SKM-1 treated with dmso at 0.1 percent for 144 hours (cell line): Measurements from ENCODE around the gene GAL.
A peak's percentile ranks its signal among the peaks of the same experiment; 100 is the strongest.

Source experiments
- DNase-seq: peaks from one replicate; lab custom pipeline; 2025; ENCODE audit not compliant: unreplicated experiment; lab: John Stamatoyannopoulos, UW

Gene GAL

DNA sequence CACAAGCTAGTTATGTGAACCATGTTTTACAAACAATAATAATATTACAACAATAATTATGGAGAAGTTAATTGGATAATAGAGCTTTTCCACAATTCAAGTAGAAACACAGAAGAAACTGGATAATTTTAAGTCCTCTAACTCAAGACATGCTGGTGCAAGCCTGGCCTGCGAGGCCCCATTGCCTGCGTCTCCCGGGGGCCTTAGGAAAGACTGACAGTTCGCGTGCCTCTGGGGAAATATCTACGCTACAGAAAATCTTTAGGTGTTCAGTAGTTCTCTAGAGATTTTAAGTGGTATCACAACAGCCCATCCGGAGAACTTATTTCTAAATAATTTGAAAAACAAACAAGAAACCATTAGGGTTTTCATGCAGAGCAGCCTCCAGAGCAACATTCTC is 23.2 kb downstream of the GAL start:
- no peak for DNase-seq

DNA sequence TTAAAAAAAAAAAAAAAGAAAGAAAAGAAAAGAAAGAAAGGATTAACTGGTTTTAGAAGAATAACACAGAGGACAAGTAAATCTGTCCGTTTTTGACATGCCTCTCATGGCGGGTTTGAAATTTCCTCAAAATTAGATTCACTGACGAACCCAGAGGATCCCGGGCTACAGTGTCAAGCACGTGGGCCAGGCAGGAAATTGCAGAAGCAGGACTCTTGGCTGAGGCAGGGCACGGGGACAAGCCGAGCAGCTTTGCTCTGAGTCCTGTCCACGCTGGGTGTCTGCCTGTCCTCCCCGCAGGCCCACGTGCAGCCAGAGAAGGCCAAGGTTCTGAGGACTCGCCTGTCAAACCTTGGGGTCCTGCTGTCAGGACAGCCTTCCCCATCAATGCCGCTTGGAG is 24.7 kb downstream of the GAL start:
- DNase-seq = no peak

DNA sequence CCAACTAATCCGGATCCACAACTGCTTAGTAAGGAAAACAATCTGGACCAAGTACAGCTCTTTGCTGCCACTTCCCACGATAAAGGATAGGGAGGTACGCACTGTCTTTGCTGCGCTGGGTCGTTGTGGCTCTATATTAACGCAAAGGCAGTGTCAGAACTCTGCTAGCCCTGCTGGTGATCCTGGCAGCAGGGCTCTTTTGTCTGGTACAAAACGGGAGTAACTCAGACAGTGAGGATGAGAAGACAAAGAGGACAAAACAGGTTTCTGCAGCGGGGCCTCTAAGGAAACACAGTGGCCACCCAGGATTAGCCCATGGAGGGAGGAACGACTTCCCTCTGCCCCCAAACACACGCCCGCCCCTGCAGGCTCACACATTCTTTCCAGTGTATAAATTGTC is 26.1 kb downstream of the GAL start:
- DNase-seq = no peak

DNA sequence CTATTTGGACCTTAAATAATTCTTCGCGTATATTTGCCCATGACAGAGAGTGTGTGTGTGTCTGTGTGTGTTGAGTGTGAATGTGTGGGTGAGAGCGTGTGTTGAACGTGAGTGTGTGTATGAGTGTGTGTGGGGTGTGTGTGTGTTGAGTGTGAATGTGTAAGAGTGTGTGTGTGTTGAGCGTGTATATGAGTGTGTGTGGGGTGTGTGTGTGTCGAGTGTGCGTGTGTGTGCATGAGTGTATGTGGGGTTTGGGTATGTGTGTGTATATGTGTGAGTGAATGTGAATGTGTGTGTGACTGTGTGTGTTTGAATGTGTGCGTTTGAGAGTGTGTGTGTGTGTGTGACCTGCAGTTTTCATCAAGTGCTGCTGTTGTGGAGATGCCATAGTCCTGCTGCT is 26.8 kb downstream of the GAL start:
- no peak for DNase-seq

DNA sequence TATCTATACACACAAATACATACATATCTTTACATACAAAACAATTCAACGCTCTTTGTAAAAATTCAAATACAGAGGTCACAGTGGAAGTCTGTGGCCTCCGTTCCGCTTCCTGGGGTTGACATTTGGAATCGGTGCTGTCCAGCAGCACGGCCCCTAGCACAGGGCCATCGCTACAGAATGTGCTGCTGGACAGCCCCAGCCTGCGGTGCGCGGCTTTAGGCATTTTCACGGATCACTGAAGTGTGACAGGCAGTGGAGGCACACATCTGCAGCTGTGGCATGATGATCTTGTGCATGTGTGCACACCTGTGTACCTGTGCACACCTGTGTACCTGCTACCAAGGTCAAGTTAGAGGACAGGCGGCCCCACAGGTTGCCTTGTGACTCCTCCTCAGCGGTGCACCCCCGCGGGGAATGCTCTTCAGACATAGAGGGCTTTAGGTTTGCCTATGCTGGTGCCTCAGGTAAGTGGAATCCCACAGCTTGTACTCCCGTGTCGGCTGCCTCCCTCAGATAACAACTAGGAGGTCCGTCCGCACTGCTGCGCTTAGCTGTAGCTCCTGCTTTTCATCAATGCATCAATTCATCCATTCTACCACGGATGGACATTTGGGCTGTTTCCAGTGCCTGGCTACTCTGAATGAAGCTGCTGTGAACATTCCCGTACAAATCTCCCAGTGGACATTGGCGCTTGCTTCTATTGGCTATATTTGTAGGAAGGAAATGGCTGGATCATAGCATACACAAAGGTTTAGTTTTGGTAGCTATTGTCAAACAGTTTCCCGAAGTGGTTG is 29.9 kb downstream of the GAL start:
- DNase-seq = no peak

DNA sequence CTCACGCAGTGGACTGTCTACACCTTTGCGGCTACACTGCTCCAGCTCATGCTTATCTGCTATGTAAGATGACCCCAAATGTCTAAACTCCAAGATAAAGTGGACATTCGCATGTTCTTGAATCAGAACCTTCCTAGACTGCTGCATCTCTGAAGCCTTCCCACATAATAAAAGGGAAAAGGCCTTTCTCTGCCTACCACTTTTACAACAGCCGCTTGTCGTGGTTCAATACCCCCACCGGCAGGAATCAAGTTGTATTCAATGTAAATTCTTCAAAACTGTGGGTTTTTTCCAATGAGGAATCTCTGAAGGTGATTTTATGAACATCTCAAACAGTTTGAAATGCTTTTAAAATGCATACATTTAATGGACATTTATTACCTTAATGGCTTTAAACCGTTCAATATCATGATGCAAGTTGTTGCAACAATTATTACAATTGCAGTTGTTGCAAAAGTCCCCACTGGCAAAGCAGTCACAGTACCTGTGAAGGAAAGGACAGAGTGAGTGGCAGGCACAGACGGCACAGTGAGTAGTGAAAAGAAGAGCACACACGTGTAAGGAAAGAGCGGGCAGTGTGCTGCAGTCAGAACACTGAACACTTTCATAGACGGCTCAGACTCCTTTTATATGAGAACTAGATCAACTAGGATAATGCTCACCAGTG is 31.2 kb downstream of the GAL start:
- no peak for DNase-seq

DNA sequence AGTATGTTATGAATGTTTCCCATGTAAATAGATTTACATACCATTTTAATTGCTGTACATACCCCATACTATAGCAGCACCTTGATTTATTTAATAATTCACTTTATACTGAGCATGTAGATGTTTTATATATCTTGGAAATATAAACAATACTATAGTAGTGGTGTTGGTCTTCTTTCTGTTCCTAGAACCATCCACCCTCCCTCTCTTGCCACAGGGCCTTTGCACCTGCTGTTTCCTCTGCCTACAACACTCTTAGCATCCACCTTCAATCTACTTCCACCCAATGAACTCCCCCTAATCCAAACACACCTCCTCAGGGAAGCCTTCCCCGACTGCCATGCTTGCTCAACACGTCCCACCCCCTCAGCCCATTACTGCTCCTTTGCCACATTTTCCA is 36.7 kb downstream of the GAL start:
- DNase-seq = no peak

DNA sequence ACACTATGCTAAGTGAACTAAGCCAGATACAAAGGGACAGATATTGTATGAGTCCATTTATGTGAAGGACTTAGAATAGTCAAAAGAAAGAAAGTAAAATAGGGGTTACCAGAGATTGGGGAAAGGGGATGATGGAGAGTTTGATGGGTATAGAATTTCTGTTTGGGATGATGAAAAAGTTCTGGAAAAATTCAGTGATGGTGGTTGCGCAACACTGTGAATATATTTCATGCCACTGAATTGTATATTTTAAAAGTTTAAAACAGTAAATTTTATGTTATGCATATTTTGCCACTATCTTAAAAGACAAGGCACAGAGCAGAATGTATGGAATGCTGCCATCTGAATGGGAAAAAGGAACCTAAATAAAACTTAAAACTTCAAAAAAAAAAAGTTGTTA is 37.8 kb downstream of the GAL start:
- DNase-seq = no peak

DNA sequence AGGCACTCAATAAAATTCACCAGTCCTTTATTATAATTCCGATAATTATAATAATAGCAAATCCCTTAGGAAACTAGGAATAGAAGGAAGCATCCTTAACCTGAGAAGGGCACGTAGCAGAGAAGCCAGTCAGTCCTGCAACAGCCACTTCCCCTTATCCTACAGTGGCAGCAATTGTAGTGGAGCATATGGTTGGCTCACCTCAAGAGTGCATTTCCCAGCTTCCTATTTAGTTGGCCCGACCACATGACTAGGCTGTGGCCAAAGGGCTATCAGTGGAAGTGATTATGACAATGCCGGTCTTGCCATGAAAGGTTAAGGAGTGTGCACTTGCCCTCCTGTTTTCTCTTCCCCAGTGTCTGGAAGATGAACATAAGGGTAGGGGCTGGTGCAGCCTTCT is 39.9 kb downstream of the GAL start:
- peak; percentile 71 for DNase-seq

DNA sequence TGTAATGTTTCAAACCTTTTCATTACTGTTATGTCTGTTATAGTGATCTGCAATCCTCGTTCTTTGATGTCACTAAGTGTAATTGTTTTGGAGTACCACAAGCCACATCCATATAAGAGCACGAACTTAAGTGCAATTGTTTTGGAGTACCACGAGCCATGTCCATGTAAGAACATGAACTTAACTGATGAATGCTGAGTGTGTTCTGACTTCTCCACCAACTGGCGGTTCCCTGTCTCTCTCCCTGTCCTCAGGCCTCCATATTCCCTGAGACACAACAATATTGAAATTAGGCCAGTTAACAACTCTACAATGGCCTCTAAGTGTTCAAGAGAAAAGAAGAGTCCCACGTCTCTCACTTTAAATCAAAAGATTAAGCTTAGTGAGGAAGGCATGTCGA is 43.4 kb downstream of the GAL start:
- DNase-seq = no peak

DNA sequence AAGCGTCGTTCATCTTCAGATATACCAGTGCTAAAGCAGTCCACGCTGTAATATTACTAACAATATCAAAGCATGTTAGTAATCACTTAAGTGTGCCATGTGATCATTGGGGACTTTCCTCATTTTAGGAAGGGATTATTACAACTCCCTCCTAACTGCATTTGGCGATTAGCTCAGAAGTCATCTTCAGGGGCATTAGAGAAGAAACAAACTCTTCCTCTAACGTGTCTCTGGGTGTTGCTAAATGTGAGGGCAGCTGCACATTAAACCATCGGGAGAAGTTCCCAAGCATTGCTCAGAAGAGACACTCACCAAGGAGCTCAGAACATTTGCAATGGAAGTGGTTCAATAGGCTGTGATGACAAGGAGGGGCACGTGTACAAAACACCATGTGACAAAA is 49.8 kb downstream of the GAL start:
- DNase-seq = no peak

DNA sequence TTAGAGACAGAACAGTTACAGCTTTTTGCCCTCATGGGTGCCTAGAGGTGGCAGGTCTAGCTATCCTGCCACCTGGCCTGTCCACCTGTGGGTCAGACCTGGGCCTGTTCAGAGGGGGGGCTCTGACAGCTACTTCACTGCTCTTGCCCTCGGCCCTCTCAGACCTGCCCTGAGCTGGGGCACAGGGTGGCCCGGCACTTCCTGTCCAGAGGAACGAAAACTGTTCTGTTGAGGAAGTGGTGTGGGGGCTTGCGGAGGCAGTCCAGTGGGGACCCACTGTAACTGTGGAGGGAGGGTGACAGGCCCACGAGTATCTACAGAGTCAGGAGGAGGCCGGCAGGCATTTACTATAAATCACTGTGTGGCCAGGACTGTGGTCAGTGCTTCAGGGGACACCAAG is 50.8 kb downstream of the GAL start:
- DNase-seq = no peak

DNA sequence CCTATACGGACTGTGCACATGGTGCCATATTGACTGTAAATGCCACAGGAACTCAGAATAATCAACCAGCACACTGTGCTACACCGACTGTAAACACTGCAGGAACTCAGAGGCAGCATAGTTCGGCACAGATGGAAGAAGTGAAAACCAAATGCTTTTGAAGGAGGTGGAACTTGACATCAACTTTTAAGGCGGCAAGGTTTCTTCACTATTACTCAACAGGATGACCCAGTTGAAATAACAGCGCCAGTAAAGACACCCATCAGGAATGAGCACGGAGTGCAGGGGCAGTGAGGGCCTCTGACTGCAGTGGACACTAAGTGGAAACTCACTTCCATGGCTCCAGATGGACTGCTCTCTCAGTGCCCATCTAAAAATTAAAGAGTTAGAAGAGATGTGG is 51.3 kb downstream of the GAL start:
- DNase-seq = peak; percentile 36
